ENCODE measurements around the gene LYSMD1. TPM values are rescaled to one million over a fixed set of nuclear protein-coding genes. Genes with fewer than 3 reads are reported as not detected.

LYSMD1 gene
- total and polyA plus RNA-seq, 2 of the 4 experiments (the other 2 are of a cell fraction): 5.9 to 10.4 TPM

- Histone ChIP-seq H4K20me1 (ENCODE audit: insufficient read depth, low read length) (no peaks in the 10 kb centered on the region), H3K4me3 (ENCODE audit: insufficient read depth, low read depth, low read length) (no peak overlapping the region), H2BK120ac (ENCODE audit: low read depth, low read length) (no peak overlapping the region), H2BK15ac (ENCODE audit: low read depth, low read length) (no peak overlapping the region), H3K9me3 (ENCODE audit: control insufficient read depth, insufficient read depth, low read length) (no peaks in the 10 kb centered on the region), H2AK9ac (replicated peaks; ENCODE audit: low read depth, low read length, poor library complexity) (no peak overlapping the region), H3K36me3 (ENCODE audit: control insufficient read depth, insufficient read depth, low read length) (peaks cover 11% of the 10 kb centered on the region; the same call in 1 of the 2 replicates), H3K56ac (ENCODE audit: extremely low read depth, insufficient read depth, low read length) (no peak overlapping the region), H3K14ac (replicated peaks; ENCODE audit: low read depth, low read length) (no peak overlapping the region), H2AK5ac (ENCODE audit: low read depth, low read length) (no peak overlapping the region), H4K91ac (ENCODE audit: insufficient read depth, low read depth, low read length) (no peak overlapping the region), H3K79me1 (ENCODE audit: low read depth in 1 of 2, low read length in 2 of 2) (no peaks in the 10 kb centered on the region), H4K8ac (ENCODE audit: low read depth in 2 of 2, low read length in 2 of 2) (no peak overlapping the region), H3K27ac (ENCODE audit: insufficient read depth, low read length) (no peak overlapping the region), H3K4ac (ENCODE audit: low read depth, low read length) (no peak overlapping the region), H2AFZ (replicated peaks; ENCODE audit: low read length, poor library complexity) (no peak overlapping the region), H3K18ac (ENCODE audit: low read depth, low read length) (no peak overlapping the region), H3K9ac (ENCODE audit: low read depth, low read length) (no peak overlapping the region), H3K9me1 (ENCODE audit: insufficient read depth, low read length) (no peaks in the 10 kb centered on the region; the same call in 1 of the 2 replicates), H3K4me2 (ENCODE audit: low read depth, low read length) (no peak overlapping the region), H3K27me3 (ENCODE audit: control insufficient read depth, insufficient read depth, low read length) (no peaks in the 10 kb centered on the region; the same call in 1 of the 2 replicates), H3K23ac (ENCODE audit: low read depth, low read length) (no peak overlapping the region), H2BK5ac (ENCODE audit: low read depth, low read length, poor library complexity, severe bottlenecking) (no peak overlapping the region), H4K5ac (ENCODE audit: low read depth, low read length) (no peak overlapping the region), H2BK20ac (ENCODE audit: low read depth, low read length) (no peak overlapping the region), H3K4me1 (ENCODE audit: control insufficient read depth, insufficient read depth, low read length) (no peaks in the 10 kb centered on the region)
- BruUV-seq (replicated peaks): no TSS peak
- dilution Hi-C loops (cut with HindIII; ENCODE audit: low sequenced_read_pairs, unreplicated experiment): no loop called here
- ATAC-seq (ENCODE audit: low read depth): no peak
- WGBS, 2 experiments (ENCODE audit: extremely low coverage in 2 of 2, insufficient read length in 1 of 2): no CpG with 5 or more reads among the region's 7 CpGs
- DNase-seq: no peak
- TF ChIP-seq NFE2L2 (IDR thresholded peaks at IDR 0.05; ENCODE audit: low read depth, low read length) (no peak), SMC3 (IDR thresholded peaks at IDR 0.05; ENCODE audit: low read depth, low read length) (no peak), RAD21 (IDR thresholded peaks at IDR 0.05; ENCODE audit: low read length) (no peak), CHD1 (IDR thresholded peaks at IDR 0.05; ENCODE audit: low read depth, low read length) (no peak), MAFK (IDR thresholded peaks at IDR 0.05; ENCODE audit: low read depth, low read length) (no peak), MAZ (IDR thresholded peaks at IDR 0.05; ENCODE audit: borderline replicate concordance, low read depth, low read length) (no peak), BHLHE40 (IDR thresholded peaks at IDR 0.05; ENCODE audit: low read depth, low read length) (no peak), CTCF (conservative IDR thresholded peaks at IDR 0.05; ENCODE audit: low read depth, low read length) (no peak), USF2 (IDR thresholded peaks at IDR 0.05; ENCODE audit: low read depth, low read length) (no peak), RFX5 (IDR thresholded peaks at IDR 0.05; ENCODE audit: low read depth, low read length) (no peak)
- ChIA-PET CTCF (no interaction called here), POLR2A (ENCODE audit: unreplicated experiment) (no interaction called here)
- intact Hi-C loops (cut with micrococcal nuclease): no loop called here
- in situ Hi-C loops (cut with MboI; ENCODE audit: low sequenced_read_pairs): no loop called here
These were observed 27.9 kb downstream of the LYSMD1 start for GRCh38 chr1:151137789-151138188.

Data from IMR-90 (cell line).